Ovary (tissue), 9 donors: ENCODE measurements around the gene PPL. TPM values are rescaled to one million over a fixed set of nuclear protein-coding genes. Genes with fewer than 3 reads are reported as not detected.

Experiments
- DNase-seq, 5 donors: peaks; one replicate each; pipeline ENCODE4 v3.0.0-alpha.2; 2019 to 2020
- H3K27ac ChIP-seq, 2 donors: fragments of 200-600 bp; one replicate each; pipeline versions ENCODE4 v1.5.1 to v1.8.0; 2019 to 2022
- H3K27me3 ChIP-seq: fragments of 200-600 bp; one replicate; pipeline ENCODE4 v1.8.0; 2022
- H3K36me3 ChIP-seq: fragments of 200-600 bp; sonication (generic); one replicate; pipeline ENCODE4 v1.5.1; 2019
- H3K4me1 ChIP-seq: one replicate; pipeline ENCODE4 v1.8.1; 2013; ENCODE audit warnings: mild to moderate bottlenecking, moderate library complexity; ENCODE audit not compliant: insufficient read depth
- H3K4me3 ChIP-seq: fragments of 200-600 bp; sonication (generic); one replicate; pipeline ENCODE4 v1.5.1; 2017
- H3K9me3 ChIP-seq, 2 donors: fragments of 200-600 bp in 1 of 2; sonication (generic) in 1 of 2; one replicate each; pipeline versions ENCODE4 v1.5.1 to v1.8.1; 2013 to 2019; ENCODE audit warnings: mild to moderate bottlenecking in 1 of 2, moderate library complexity in 1 of 2
- CTCF ChIP-seq, 3 donors: fragments of 450-650 bp in 2 of 3; fragments of 200-600 bp in 1 of 3; IDR thresholded peaks; one replicate each; pipeline versions ENCODE4 v1.5.1 to v1.8.0; 2016 to 2022; ENCODE audit warnings: antibody characterized with exemption in 3 of 3, mild to moderate bottlenecking in 1 of 3
- EP300 ChIP-seq: sonication (generic); formaldehyde crosslinking; IDR thresholded peaks from one replicate; pipeline ENCODE4 v1.6.1; 2017; ENCODE audit warnings: antibody characterized with exemption
- POLR2A ChIP-seq: fragments of 450-650 bp; IDR thresholded peaks from one replicate; pipeline ENCODE4 v1.6.1; 2017; ENCODE audit warnings: antibody characterized with exemption, mild to moderate bottlenecking, moderate library complexity
- WGBS, 3 donors: extraction: QIAGEN DNeasy Blood & Tissue Kit in 1 of 3; methylation state at CpG; one replicate each; pipeline versions ENCODE4 v1.1.5 to v1.1.7; 2013 to 2017; 5-methylcytosine and 5-hydroxymethylcytosine counted together
- intact Hi-C, 4 donors: fragments of 100-400 bp; cut with DNase I; formaldehyde crosslinking; loops; one replicate each; pipeline versions ENCODE4 v1.11.0 to v1.15.1; 2022 to 2023
- polyA plus RNA-seq, 2 donors: library from polyadenylated mRNA; stranded (reverse); fragments of 200-250 nt in 1 of 2; fragments of 350-450 nt in 1 of 2; fragmentation: Illumina TruSeq in 1 of 2; extraction: RNeasy Lipid Tissue Mini Kit (QIAGEN cat#74804) in 1 of 2; gene quantifications; one replicate each; pipeline ENCODE4 v1.2.3, GENCODE V29; 2013 to 2014
- total RNA-seq, 7 donors: library from RNA; depleted of rRNA in 2 of 7; stranded (reverse); fragments of >200 nt in 2 of 7; fragmentation: NEBNext Ultra II Directional in 3 of 7; extraction: Animal tissue kit (Norgen Biotek cat#: 25700) in 3 of 7; gene quantifications; one replicate each; pipeline versions ENCODE4 v1.1.0 to v1.2.4, GENCODE V29; 2016 to 2023
- donor health status: DM: no; HTN: no; CAD: no; lungs with moderate emphysema.
- donor health status: DM: no; HTN: no; CAD: no.
- donor health status: Bipolar disorder and iron deficiency.
- donor health status: DM: yes; HTN: yes; CAD: no.
- donor health status: DM: no; HTN: no; CAD: no.
- donor health status: DM: yes; HTN: yes; CAD: no.

The PPL gene
- total and polyA plus RNA-seq, 9 donors: 4.2 to 37.8 (median 9.1) TPM

- H3K4me3 ChIP-seq: no peak overlapping the region
- no peaks in the 10 kb centered on the region for H3K36me3 ChIP-seq
- H3K27me3 ChIP-seq: no peaks in the 10 kb centered on the region
- H3K27ac ChIP-seq: no peak overlapping the region
- intact Hi-C loops: no loop called here
- DNase-seq: no peak
- peaks cover 6% of the 10 kb centered on the region for H3K4me1 ChIP-seq
- WGBS, 3 donors: 89 to 93% (median 92%) methylated on average over 15 of the region's 15 CpGs
- TF ChIP-seq POLR2A (no peak), CTCF (IDR thresholded peaks at IDR 0.05) (no peak), EP300 (no peak)
- no peaks in the 10 kb centered on the region for H3K9me3 ChIP-seq
Measured at GRCh38 chr16:4913774-4914525, 23.0 kb downstream of the PPL start.

- Histone ChIP-seq H3K4me3 (no peak overlapping the region), H3K36me3 (no peaks in the 10 kb centered on the region), H3K4me1 (peaks cover 6% of the 10 kb centered on the region), H3K9me3 (no peaks in the 10 kb centered on the region), H3K27ac (no peak overlapping the region), H3K27me3 (no peaks in the 10 kb centered on the region)
- TF ChIP-seq POLR2A (no peak), CTCF (IDR thresholded peaks at IDR 0.05) (no peak), EP300 (no peak)
- intact Hi-C loops: no loop called here
- WGBS, 3 donors: 81 to 85% (median 83%) methylated on average over 7 of the region's 7 CpGs
- DNase-seq: no peak
Measured at GRCh38 chr16:4913130-4913773, 23.7 kb downstream of the PPL start.

- no peaks in the 10 kb centered on the region for H3K27me3 ChIP-seq
- H3K4me3 ChIP-seq: no peak overlapping the region
- no peak for DNase-seq
- TF ChIP-seq EP300: no peak
- TF ChIP-seq POLR2A: no peak
- TF ChIP-seq CTCF (IDR thresholded peaks at IDR 0.05): no peak
- intact Hi-C loops: no loop called here
- 67 to 73% (median 71%) methylated on average over 6 of the region's 6 CpGs for WGBS, 3 donors
- no peaks in the 10 kb centered on the region for H3K9me3 ChIP-seq
- H3K27ac ChIP-seq: no peak overlapping the region
- H3K4me1 ChIP-seq: peaks cover 6% of the 10 kb centered on the region
- H3K36me3 ChIP-seq: no peaks in the 10 kb centered on the region
Measured at GRCh38 chr16:4911970-4912386, 25.0 kb downstream of the PPL start.

GRCh38 chr16:4910828-4911227 lies 26.1 kb downstream of the PPL start:
- DNase-seq: no peak
- intact Hi-C loops: no loop called here
- WGBS, 3 donors: 45 to 73% (median 51%) methylated on average over 12 of the region's 12 CpGs
- Histone ChIP-seq H3K9me3 (no peaks in the 10 kb centered on the region), H3K4me3 (no peak overlapping the region), H3K27me3 (no peaks in the 10 kb centered on the region), H3K27ac (no peak overlapping the region), H3K4me1 (peaks cover 6% of the 10 kb centered on the region), H3K36me3 (no peaks in the 10 kb centered on the region)
- no peak for TF ChIP-seq POLR2A
- TF ChIP-seq EP300: no peak
- no peak for TF ChIP-seq CTCF (IDR thresholded peaks at IDR 0.05)
